B cell (primary cell): Measurements from ENCODE around the gene SCAMP1. TPM values are rescaled to one million over a fixed set of nuclear protein-coding genes. Genes with fewer than 3 reads are reported as not detected.

Experiments
- ATAC-seq: fragments of 200-7000 bp; cut with Tn5 transposase; one replicate; pipeline ENCODE4 v1.10.0; 2021; ENCODE audit warnings: low read depth, mild to moderate bottlenecking, moderate number of reproducible peaks, moderate library complexity
- CTCF ChIA-PET: fragments of 350-600 bp; sonication (Branson Sonifier 250); formaldehyde crosslinking; loops from one replicate; lab custom pipeline; 2021; ENCODE audit warnings: antibody characterized with exemption, inconsistent platforms; lab: Charles Lee
- POLR2A ChIA-PET: fragments of 350-600 bp; sonication (Branson Sonifier 250); formaldehyde crosslinking; loops from one replicate; lab custom pipeline; 2021; ENCODE audit warnings: antibody characterized with exemption; lab: Charles Lee
- DNase-seq: peaks from one replicate; pipeline ENCODE4 v3.0.0; 2013
- H2AFZ ChIP-seq: 2 replicates; pipeline ENCODE4 v1.6.1; 2012; ENCODE audit warnings: mild to moderate bottlenecking, low read depth, low read length; ENCODE audit not compliant: insufficient read depth, poor library complexity, severe bottlenecking
- H3K27ac ChIP-seq, 2 donors: 1 replicate in 1 of 2; 2 replicates in 1 of 2; pipeline ENCODE4 v1.5.1; 2012 to 2013; ENCODE audit warnings: low read length in 2 of 2, mild to moderate bottlenecking in 2 of 2, moderate library complexity in 1 of 2
- H3K27me3 ChIP-seq, 4 experiments: fragments of 200-600 bp in 1 of 4; sonication (generic) in 1 of 4; replicated peaks in 1 of 4; 1 replicate in 2 of 4; 2 replicates in 2 of 4; pipeline versions ENCODE4 v1.6.1 to v1.7.0; 2013 to 2016; ENCODE audit warnings: low read length in 3 of 4, mild to moderate bottlenecking in 2 of 4, mixed read lengths in 1 of 4, moderate library complexity in 1 of 4; ENCODE audit not compliant: insufficient read depth in 4 of 4, control insufficient read depth in 3 of 4; ENCODE audit errors: control extremely low read depth in 1 of 4
- H3K36me3 ChIP-seq, 2 experiments: replicated peaks in 1 of 2; 1 replicate in 1 of 2; 2 replicates in 1 of 2; pipeline versions ENCODE4 v1.6.1 to v1.7.1; 2013; ENCODE audit warnings: low read length in 1 of 2; ENCODE audit not compliant: insufficient read depth in 2 of 2, control insufficient read depth in 1 of 2; ENCODE audit errors: control extremely low read depth in 1 of 2, extremely low read depth in 1 of 2
- H3K4me1 ChIP-seq, 2 donors: fragments of 200-600 bp in 1 of 2; sonication (generic) in 1 of 2; 1 replicate in 1 of 2; 2 replicates in 1 of 2; pipeline versions ENCODE4 v1.5.1 to v1.6.1; 2013 to 2017; ENCODE audit warnings: low read length in 2 of 2; ENCODE audit not compliant: control insufficient read depth in 2 of 2, insufficient read depth in 2 of 2
- H3K4me2 ChIP-seq: replicated peaks from 2 replicates; pipeline ENCODE3; 2012; ENCODE audit warnings: mild to moderate bottlenecking, low read depth, low read length; ENCODE audit not compliant: poor library complexity, severe bottlenecking
- H3K4me3 ChIP-seq, 5 experiments: fragments of 200-600 bp in 1 of 5; sonication (generic) in 1 of 5; 1 replicate in 3 of 5; 2 replicates in 2 of 5; pipeline versions ENCODE4 v1.5.1 to v1.7.0; 2011 to 2016; ENCODE audit warnings: low read length in 4 of 5, mild to moderate bottlenecking in 4 of 5, low read depth in 2 of 5, control low read depth in 1 of 5, moderate library complexity in 1 of 5; ENCODE audit not compliant: insufficient read depth in 1 of 5; ENCODE audit errors: control extremely low read depth in 1 of 5, extremely low read depth in 1 of 5
- H3K79me2 ChIP-seq: fragments of 200-600 bp; sonication (generic); one replicate; pipeline ENCODE4 v1.6.0; 2016; ENCODE audit warnings: low read length; ENCODE audit not compliant: control insufficient read depth, insufficient read depth
- H3K9ac ChIP-seq: fragments of 200-600 bp; sonication (generic); 2 replicates; pipeline ENCODE4 v1.6.1; 2017; ENCODE audit warnings: mild to moderate bottlenecking, low read length, moderate library complexity
- H3K9me3 ChIP-seq, 3 donors: one replicate each; pipeline versions ENCODE4 v1.6.1 to v1.7.1; 2013; ENCODE audit warnings: low read length in 2 of 3; ENCODE audit not compliant: control insufficient read depth in 2 of 3, insufficient read depth in 1 of 3; ENCODE audit errors: control extremely low read depth in 1 of 3
- H4K20me1 ChIP-seq: 2 replicates; pipeline ENCODE4 v1.6.0; 2012; ENCODE audit warnings: mild to moderate bottlenecking, low read length; ENCODE audit not compliant: insufficient read depth, control insufficient read depth, poor library complexity, severe bottlenecking
- H3K27ac Mint-ChIP-seq: one replicate; pipeline ENCODE4 v1.8.0; 2021; ENCODE audit warnings: mixed read lengths
- H3K27me3 Mint-ChIP-seq: one replicate; pipeline ENCODE4 v1.8.0; 2021; ENCODE audit warnings: mixed read lengths
- H3K4me1 Mint-ChIP-seq: one replicate; pipeline ENCODE4 v1.8.0; 2021; ENCODE audit warnings: mixed read lengths
- H3K4me3 Mint-ChIP-seq: one replicate; pipeline ENCODE4 v1.8.0; 2021; ENCODE audit warnings: mixed read lengths
- H3K9me3 Mint-ChIP-seq: one replicate; pipeline ENCODE4 v1.8.0; 2022; ENCODE audit warnings: mixed read lengths; ENCODE audit not compliant: insufficient read depth
- CTCF ChIP-seq: fragments of 200-600 bp; IDR thresholded peaks from one replicate; pipeline ENCODE4 v1.8.0; 2022; ENCODE audit warnings: antibody characterized with exemption, mild to moderate bottlenecking
- EZH2 ChIP-seq: IDR thresholded peaks from 2 replicates; pipeline ENCODE4 v1.6.1; 2012; ENCODE audit warnings: borderline replicate concordance, low read depth, mild to moderate bottlenecking, moderate library complexity, low read length; ENCODE audit not compliant: insufficient read depth, poor library complexity, severe bottlenecking
- WGBS: methylation state at CpG from one replicate; pipeline ENCODE4 v1.1.5; 2013; ENCODE audit warnings: missing lambda C conversion rate; ENCODE audit not compliant: insufficient coverage; 5-methylcytosine and 5-hydroxymethylcytosine counted together
- intact Hi-C: fragments of 100-400 bp; cut with micrococcal nuclease; formaldehyde crosslinking; loops from one replicate; pipeline ENCODE4 v1.10.0; 2022
- polyA plus RNA-seq: library from polyadenylated mRNA; depleted of rRNA; stranded (reverse); fragments of >200 nt; gene quantifications from 2 replicates; pipeline ENCODE4 v1.2.3, GENCODE V29; 2012
- total RNA-seq, 2 donors: library from RNA; stranded (reverse); fragments of 120-200 nt in 1 of 2; gene quantifications; 1 replicate in 1 of 2; 2 replicates in 1 of 2; pipeline versions ENCODE4 v1.2.3 to v1.2.4, GENCODE V29; 2013 to 2022

The SCAMP1 gene
- total and polyA plus RNA-seq, 2 donors (not counting 1 experiment from before 2014, with no cell fraction given) = 3.8 to 25.4 TPM

DNA sequence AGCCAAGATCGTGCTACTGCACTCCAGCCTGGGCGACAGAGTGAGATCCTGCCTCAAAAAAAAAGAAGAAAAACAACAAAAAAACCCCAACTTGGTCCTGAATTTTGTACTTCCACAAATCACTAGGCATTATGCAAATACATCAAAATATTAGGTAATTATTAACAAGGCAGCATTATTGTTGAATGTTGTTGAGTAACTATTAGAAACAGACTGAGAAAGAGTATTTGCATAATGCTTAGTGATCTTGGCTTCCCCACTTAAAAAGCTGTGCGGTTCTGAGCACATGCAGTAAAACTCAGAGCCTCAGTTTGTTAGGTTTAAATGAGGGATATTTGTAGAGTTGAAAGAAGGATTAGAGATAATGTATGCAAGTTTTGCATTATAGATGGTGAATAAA, 64.2 kb downstream of the SCAMP1 start:
- Histone ChIP-seq H3K9ac (no peak overlapping the region), H3K4me2 (no peak overlapping the region), H2AFZ (no peak overlapping the region), H3K4me1 (no peaks in the 10 kb centered on the region), H4K20me1 (no peaks in the 10 kb centered on the region), H3K27ac (no peak overlapping the region), H3K9me3 (no peaks in the 10 kb centered on the region), H3K36me3 (peaks cover 2 to 4% of the 10 kb centered on the region in 2 experiments), H3K79me2 (no peaks in the 10 kb centered on the region), H3K4me3 (no peak overlapping the region), H3K27me3 (no peaks in the 10 kb centered on the region)
- intact Hi-C loops = no loop called here
- no peaks in the 10 kb centered on the region for H3K27me3 Mint-ChIP-seq
- ATAC-seq (no peak), DNase-seq (no peak)
- TF ChIP-seq EZH2 = no peak
- TF ChIP-seq CTCF = no peak
- ChIA-PET CTCF (no interaction called here), POLR2A (interaction anchor here (0.6 kb wide), 1 partner anchor 10 kb away, joined by 7 read pairs; no protein-coding TSS in a partner anchor)
- no peak overlapping the region for H3K4me3 Mint-ChIP-seq
- no peak overlapping the region for H3K27ac Mint-ChIP-seq
- H3K4me1 Mint-ChIP-seq = no peaks in the 10 kb centered on the region
- no peaks in the 10 kb centered on the region for H3K9me3 Mint-ChIP-seq
- WGBS = 88% methylated on average over 2 of the region's 3 CpGs

DNA sequence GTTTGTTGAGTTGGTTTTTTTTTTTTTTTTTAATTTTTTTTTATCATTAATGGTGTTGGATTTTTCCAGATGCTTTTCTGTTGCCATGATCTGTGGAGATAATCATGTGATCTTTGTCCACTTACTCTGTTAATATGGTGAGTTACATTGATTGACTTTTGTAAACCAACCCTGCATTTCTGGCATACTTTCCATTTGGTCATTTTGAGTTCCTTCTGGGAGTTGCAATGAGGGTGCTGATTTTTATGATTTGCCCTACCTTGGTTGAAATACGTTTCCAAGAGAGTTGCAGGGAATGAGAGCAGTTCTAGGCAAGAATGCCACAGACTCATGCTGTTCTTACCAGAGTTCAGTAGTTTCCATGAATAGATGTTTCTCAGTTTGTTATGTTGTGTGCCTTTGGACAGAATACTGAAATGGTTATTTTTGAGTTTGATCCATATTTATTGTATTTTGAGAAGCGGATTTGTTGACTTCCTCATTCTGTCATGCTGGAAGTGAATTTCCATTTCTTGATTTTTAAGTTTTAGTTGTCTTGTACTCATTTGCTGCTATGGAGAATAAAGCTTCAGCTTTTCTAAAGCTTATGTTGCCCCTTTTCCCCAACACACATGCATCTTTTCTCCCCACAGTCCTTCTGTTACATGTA, 69.0 kb downstream of the SCAMP1 start:
- no peak overlapping the region for H2AFZ ChIP-seq
- no peak for ATAC-seq
- no peaks in the 10 kb centered on the region for H4K20me1 ChIP-seq
- H3K27me3 ChIP-seq = no peaks in the 10 kb centered on the region
- no peak overlapping the region for H3K4me3 ChIP-seq
- H3K79me2 ChIP-seq = no peaks in the 10 kb centered on the region
- no peak overlapping the region for H3K27ac Mint-ChIP-seq
- POLR2A ChIA-PET = no interaction called here
- H3K4me2 ChIP-seq = no peak overlapping the region
- no peak overlapping the region for H3K4me3 Mint-ChIP-seq
- peaks cover 3% of the 10 kb centered on the region in 2 experiments for H3K36me3 ChIP-seq
- DNase-seq = no peak
- CTCF ChIA-PET = no interaction called here
- H3K27ac ChIP-seq = no peak overlapping the region
- TF ChIP-seq EZH2 (no peak), CTCF (no peak)
- intact Hi-C loops = no loop called here
- no peak overlapping the region for H3K9ac ChIP-seq
- WGBS = 92% methylated on average over 2 of the region's 2 CpGs
- no peaks in the 10 kb centered on the region for H3K27me3 Mint-ChIP-seq
- no peaks in the 10 kb centered on the region for H3K9me3 ChIP-seq
- no peaks in the 10 kb centered on the region for H3K9me3 Mint-ChIP-seq
- H3K4me1 Mint-ChIP-seq = no peaks in the 10 kb centered on the region
- no peaks in the 10 kb centered on the region for H3K4me1 ChIP-seq
